ENCODE results near the gene ADCY2. TPM values are rescaled to one million over a fixed set of nuclear protein-coding genes. Genes with fewer than 3 reads are reported as not detected.

The ADCY2 gene
- total RNA-seq, 1 experiment from 2014 or later = not detected

DNA sequence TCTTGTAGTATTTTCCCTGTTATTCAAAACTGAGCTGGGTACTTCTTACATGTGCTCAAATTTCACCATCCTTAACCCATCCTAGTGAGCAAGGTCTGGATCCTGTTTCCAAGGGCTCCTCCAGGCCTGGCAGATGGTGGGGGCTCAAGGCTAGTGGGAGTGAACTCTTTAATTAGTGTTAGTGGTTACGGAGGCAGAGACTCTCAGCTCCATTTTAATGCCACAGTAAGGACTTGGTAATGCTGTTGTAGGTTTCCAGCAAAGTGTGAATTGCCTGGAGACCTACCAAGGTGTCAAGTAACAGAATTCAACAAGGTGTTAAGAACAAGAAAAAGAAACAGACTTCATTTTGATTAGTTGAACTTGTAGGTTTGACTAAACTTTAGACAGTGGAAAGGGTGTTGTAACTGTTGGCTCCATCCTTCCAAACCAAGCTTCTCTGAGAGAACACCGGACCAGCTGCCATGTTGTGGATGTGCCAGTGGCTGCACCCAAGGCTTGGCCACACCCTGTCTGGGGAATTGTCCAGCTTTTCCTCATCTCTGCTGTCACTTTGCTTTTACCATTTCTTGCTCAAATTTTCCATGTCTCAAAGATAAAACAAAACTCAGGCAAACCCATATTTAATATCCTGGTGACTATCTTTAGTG lies 98.7 kb downstream of the ADCY2 start:
- H3K27me3 ChIP-seq (replicated peaks; ENCODE audit: control insufficient read depth, insufficient read depth, low read length) = no peaks in the 10 kb centered on the region
- no peaks in the 10 kb centered on the region for H3K36me3 ChIP-seq (ENCODE audit: control insufficient read depth, insufficient read depth, low read length)
- DNase-seq = no peak
- no peak overlapping the region for H3K4me3 Mint-ChIP-seq (ENCODE audit: unreplicated experiment)
- no peak overlapping the region for H3K4me3 ChIP-seq (ENCODE audit: low read depth, low read length)
- H3K9me3 Mint-ChIP-seq (ENCODE audit: unreplicated experiment) = peaks cover 1% of the 10 kb centered on the region
- BruUV-seq (replicated peaks) = no TSS peak
- no peaks in the 10 kb centered on the region for H3K9me3 ChIP-seq
- H3K4me1 ChIP-seq = no peaks in the 10 kb centered on the region
- H3K4me1 Mint-ChIP-seq (ENCODE audit: low read depth, unreplicated experiment) = no peaks in the 10 kb centered on the region
- TF ChIP-seq, protein P1, sequence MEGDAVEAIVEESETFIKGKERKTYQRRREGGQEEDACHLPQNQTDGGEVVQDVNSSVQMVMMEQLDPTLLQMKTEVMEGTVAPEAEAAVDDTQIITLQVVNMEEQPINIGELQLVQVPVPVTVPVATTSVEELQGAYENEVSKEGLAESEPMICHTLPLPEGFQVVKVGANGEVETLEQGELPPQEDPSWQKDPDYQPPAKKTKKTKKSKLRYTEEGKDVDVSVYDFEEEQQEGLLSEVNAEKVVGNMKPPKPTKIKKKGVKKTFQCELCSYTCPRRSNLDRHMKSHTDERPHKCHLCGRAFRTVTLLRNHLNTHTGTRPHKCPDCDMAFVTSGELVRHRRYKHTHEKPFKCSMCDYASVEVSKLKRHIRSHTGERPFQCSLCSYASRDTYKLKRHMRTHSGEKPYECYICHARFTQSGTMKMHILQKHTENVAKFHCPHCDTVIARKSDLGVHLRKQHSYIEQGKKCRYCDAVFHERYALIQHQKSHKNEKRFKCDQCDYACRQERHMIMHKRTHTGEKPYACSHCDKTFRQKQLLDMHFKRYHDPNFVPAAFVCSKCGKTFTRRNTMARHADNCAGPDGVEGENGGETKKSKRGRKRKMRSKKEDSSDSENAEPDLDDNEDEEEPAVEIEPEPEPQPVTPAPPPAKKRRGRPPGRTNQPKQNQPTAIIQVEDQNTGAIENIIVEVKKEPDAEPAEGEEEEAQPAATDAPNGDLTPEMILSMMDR (IDR thresholded peaks at IDR 0.05; ENCODE audit: insufficient read depth in 1 of 2, low read depth in 1 of 2, low read length in 1 of 2, severe bottlenecking in 1 of 2, unreplicated experiment in 1 of 2) = no peak
- H3K27ac Mint-ChIP-seq (ENCODE audit: unreplicated experiment) = no peak overlapping the region
- CTCF ChIA-PET = no interaction called here
- H3K36me3 Mint-ChIP-seq (ENCODE audit: insufficient read depth, unreplicated experiment) = no peaks in the 10 kb centered on the region
- intact Hi-C loops (cut with micrococcal nuclease; ENCODE audit: unreplicated experiment) = no loop called here
- POLR2A ChIA-PET = no interaction called here
- H3K27me3 Mint-ChIP-seq (ENCODE audit: insufficient read depth, unreplicated experiment) = peaks cover 2% of the 10 kb centered on the region

DNA sequence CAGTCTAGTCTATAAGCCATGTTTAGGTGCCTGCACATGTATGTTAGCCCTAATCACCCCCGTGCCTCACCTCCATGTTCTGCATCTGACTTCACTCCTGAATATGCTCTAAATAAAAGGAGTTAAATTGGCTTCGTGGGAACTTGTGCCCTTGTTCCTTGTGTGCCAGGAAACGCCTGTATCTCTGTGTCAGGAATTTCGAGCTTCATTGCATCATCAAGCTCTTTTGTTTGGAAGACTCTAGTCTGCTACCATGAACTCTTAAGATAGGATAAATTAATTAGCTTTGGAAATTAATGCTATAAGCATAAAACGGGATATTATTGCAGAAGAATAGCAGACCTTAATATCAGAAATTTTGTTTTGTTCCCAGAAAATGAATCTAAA lies 99.2 kb downstream of the ADCY2 start:
- Mint-ChIP-seq H3K9me3 (ENCODE audit: unreplicated experiment) (no peaks in the 10 kb centered on the region), H3K36me3 (ENCODE audit: insufficient read depth, unreplicated experiment) (no peaks in the 10 kb centered on the region), H3K4me3 (ENCODE audit: unreplicated experiment) (no peak overlapping the region), H3K4me1 (ENCODE audit: low read depth, unreplicated experiment) (no peaks in the 10 kb centered on the region), H3K27me3 (ENCODE audit: insufficient read depth, unreplicated experiment) (peaks cover 2% of the 10 kb centered on the region), H3K27ac (ENCODE audit: unreplicated experiment) (no peak overlapping the region)
- ChIA-PET POLR2A (no interaction called here), CTCF (no interaction called here)
- intact Hi-C loops (cut with micrococcal nuclease; ENCODE audit: unreplicated experiment) = no loop called here
- Histone ChIP-seq H3K4me1 (no peaks in the 10 kb centered on the region), H3K4me3 (ENCODE audit: low read depth, low read length) (no peak overlapping the region), H3K27me3 (replicated peaks; ENCODE audit: control insufficient read depth, insufficient read depth, low read length) (no peaks in the 10 kb centered on the region), H3K36me3 (ENCODE audit: control insufficient read depth, insufficient read depth, low read length) (no peaks in the 10 kb centered on the region), H3K9me3 (no peaks in the 10 kb centered on the region)
- no peak for DNase-seq
- TF ChIP-seq, protein P1 (IDR thresholded peaks at IDR 0.05; ENCODE audit: insufficient read depth in 1 of 2, low read depth in 1 of 2, low read length in 1 of 2, severe bottlenecking in 1 of 2, unreplicated experiment in 1 of 2) = no peak
- BruUV-seq (replicated peaks) = no TSS peak

DNA sequence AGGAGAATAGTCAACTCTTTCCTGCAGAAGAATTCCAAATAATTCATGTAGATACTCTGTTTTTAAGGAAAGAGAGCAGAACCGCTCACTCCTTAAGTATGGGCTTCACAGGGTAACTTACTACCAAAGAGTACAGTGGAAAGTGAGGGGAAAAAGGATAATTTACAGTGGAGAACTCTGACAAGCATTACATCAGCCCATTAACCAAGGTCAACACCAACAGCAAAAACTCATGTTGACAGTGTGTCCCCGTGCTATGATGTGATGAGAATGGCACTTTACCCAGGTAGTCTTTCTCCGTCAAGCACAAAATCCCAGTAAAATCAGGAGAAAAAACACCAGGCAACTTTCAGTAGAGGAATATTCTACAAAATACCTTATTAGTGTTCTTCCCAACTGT lies 104.3 kb downstream of the ADCY2 start:
- no peak overlapping the region for H3K4me3 ChIP-seq (ENCODE audit: low read depth, low read length)
- ChIA-PET POLR2A (no interaction called here), CTCF (no interaction called here)
- peaks cover 4% of the 10 kb centered on the region for H3K27me3 Mint-ChIP-seq (ENCODE audit: insufficient read depth, unreplicated experiment)
- no TSS peak for BruUV-seq (replicated peaks)
- intact Hi-C loops (cut with micrococcal nuclease; ENCODE audit: unreplicated experiment) = no loop called here
- H3K4me1 ChIP-seq = no peaks in the 10 kb centered on the region
- no peaks in the 10 kb centered on the region for H3K9me3 Mint-ChIP-seq (ENCODE audit: unreplicated experiment)
- no peaks in the 10 kb centered on the region for H3K36me3 ChIP-seq (ENCODE audit: control insufficient read depth, insufficient read depth, low read length)
- H3K4me3 Mint-ChIP-seq (ENCODE audit: unreplicated experiment) = no peak overlapping the region
- no peak for DNase-seq
- TF ChIP-seq, protein P1 (IDR thresholded peaks at IDR 0.05; ENCODE audit: insufficient read depth in 1 of 2, low read depth in 1 of 2, low read length in 1 of 2, severe bottlenecking in 1 of 2, unreplicated experiment in 1 of 2) = no peak
- H3K36me3 Mint-ChIP-seq (ENCODE audit: insufficient read depth, unreplicated experiment) = no peaks in the 10 kb centered on the region
- no peaks in the 10 kb centered on the region for H3K9me3 ChIP-seq
- H3K4me1 Mint-ChIP-seq (ENCODE audit: low read depth, unreplicated experiment) = no peaks in the 10 kb centered on the region
- H3K27ac Mint-ChIP-seq (ENCODE audit: unreplicated experiment) = no peak overlapping the region
- H3K27me3 ChIP-seq (replicated peaks; ENCODE audit: control insufficient read depth, insufficient read depth, low read length) = no peaks in the 10 kb centered on the region

Data from Caco-2 (cell line).